Caki2 (cell line): ENCODE data around the gene CCL27. TPM values are rescaled to one million over a fixed set of nuclear protein-coding genes. Genes with fewer than 3 reads are reported as not detected.

Experiments
- DNase-seq: peaks from one replicate; pipeline ENCODE4 v3.0.0-alpha.2; 2015; ENCODE audit warnings: low read depth
- in situ Hi-C: cut with HindIII; loops from 2 replicates; pipeline ENCODE4 v1.10.0; 2016; ENCODE audit warnings: low sequenced_read_pairs, low pct_unique_long_range_greater_than_20kb, mixed read lengths
- total RNA-seq: library from RNA; depleted of rRNA; stranded (reverse); fragments of >200 nt; shearing (Covaris generic); gene quantifications from 2 replicates; pipeline ENCODE4 v1.2.3, GENCODE V29; 2014; ENCODE audit warnings: low replicate concordance

Gene CCL27
- total RNA-seq, 1 experiment from 2014 or later, result not detected

GRCh38 chr9:34634551-34635248, 27.8 kb downstream of the CCL27 start:
- no peak for DNase-seq
- in situ Hi-C loops, result no loop called here

- in situ Hi-C loops, result no loop called here
- DNase-seq, result peak; percentile 38
Observed at GRCh38 chr9:34633851-34634550, 28.5 kb downstream of the CCL27 start.

- in situ Hi-C loops, result no loop called here
- no peak for DNase-seq
Observed at GRCh38 chr9:34633166-34633565, 29.3 kb downstream of the CCL27 start.

DNA sequence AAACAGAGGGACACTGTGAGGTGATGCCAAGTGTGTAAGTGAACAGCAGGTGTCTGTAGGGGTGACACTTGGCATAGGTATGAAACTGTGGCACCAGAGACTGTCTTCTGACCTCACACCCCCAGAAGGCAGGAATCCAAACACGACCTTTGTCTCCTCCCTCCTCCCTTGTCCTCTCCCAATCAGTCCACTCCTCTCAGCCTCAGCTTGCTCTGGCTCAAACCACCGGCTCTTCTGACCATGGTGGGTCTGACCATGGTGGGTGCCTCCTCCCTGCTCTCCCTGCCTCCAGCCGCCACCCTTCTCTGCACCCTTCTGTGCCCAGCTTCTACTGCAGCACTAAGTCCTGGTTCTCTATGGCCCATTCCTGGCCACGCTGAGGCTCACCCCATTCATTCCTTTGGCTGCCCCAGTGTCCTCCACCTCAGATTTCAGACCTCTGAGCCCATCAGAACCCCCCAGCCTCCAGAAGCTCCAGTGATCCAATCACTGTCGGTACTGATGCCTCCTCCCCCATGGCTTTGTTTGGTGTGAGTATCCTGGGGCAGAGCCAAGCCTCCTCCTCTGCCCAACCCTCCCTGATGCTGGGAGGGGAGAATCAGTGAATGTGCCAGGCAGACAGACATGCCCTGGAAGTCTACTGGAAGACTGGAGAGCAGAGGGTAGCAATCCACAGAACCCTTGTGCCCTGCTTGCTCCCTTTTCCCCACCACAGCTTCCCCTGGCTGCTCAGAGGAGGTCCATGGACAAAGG, 31.9 kb downstream of the CCL27 start:
- no peak for DNase-seq
- in situ Hi-C loops, result no loop called here

DNA sequence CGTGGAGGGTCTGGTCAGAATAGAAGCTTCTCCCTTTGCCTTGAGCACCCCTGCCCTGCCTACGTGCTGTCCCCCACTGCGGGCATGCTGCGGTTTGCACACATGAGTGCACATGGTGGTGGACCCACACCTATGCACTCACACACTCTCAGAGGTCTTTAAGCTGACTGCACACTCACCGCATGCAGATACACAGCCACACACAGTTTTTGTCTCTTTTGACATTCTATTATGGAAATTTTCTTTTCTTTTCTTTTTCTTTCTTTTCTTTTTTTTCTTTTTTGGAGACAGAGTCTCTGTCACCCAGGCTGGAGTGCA, 33.0 kb downstream of the CCL27 start:
- DNase-seq, result no peak
- in situ Hi-C loops, result no loop called here

- DNase-seq, result no peak
- in situ Hi-C loops, result no loop called here
Observed at GRCh38 chr9:34628656-34629490, 33.6 kb downstream of the CCL27 start, which contains the start of gene ARID3C. TSS of gene ARID3C (minus strand) at chr9:34629066. CDS start at chr9:34628014, 1,052 bp downstream.

GRCh38 chr9:34627716-34628655, 34.5 kb downstream of the CCL27 start:
- no peak for DNase-seq

DNA sequence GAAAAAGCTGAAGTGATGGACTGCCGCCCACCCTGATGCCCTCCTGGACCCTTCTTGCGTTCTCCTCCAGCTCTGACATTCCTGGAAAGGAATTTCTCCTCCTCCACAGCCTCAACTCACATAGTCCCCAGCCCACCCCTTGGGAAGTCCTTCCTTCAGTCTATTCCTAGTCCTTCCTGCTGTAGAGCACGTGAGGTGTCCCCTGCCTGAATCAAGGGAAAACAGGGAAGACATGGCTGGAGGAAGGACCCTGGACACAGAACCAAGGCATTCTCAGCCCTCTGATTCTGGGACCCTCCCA, 37.3 kb downstream of the CCL27 start:
- in situ Hi-C loops, result no loop called here

More at GRCh38 chr9:34627716-34628655, 34.5 kb downstream of the CCL27 start:
- in situ Hi-C loops, result no loop called here

GRCh38 chr9:34624475-34625185, 37.8 kb downstream of the CCL27 start:
- in situ Hi-C loops, result no loop called here

More for the DNA sequence above, 37.3 kb downstream of the CCL27 start:
- no peak for DNase-seq

GRCh38 chr9:34623374-34624235, 38.9 kb downstream of the CCL27 start:
- no peak for DNase-seq
- in situ Hi-C loops, result no loop called here

More at GRCh38 chr9:34624475-34625185, 37.8 kb downstream of the CCL27 start:
- DNase-seq, result no peak

GRCh38 chr9:34620061-34620994, 42.1 kb downstream of the CCL27 start, which contains the start of gene DCTN3:
TSS of gene DCTN3 (minus strand) at chr9:34620495. CDS start at chr9:34620464, 31 bp downstream.
- in situ Hi-C loops, result no loop called here
- peak; percentile 68 for DNase-seq

DNA sequence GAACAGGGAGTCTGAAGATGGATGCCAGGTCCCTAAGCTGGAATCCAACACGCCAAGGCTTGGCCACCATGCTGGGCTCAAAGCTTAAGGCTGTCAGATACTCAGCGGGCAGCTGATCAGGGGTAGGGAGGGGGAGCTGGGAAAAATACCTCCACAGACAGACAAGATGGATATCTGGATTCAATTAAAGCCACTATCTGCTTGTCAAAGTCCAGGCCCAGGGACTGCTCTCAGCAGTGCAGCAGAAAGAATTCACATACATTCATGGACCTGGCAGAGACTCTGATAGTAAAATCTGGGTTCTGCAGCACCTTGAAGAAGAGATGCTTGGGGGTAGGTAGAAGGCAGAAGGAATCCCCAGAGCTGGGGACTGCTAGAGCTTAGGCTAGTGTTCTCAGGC, 47.3 kb downstream of the CCL27 start:
- no peak for DNase-seq
- in situ Hi-C loops, result no loop called here

DNA sequence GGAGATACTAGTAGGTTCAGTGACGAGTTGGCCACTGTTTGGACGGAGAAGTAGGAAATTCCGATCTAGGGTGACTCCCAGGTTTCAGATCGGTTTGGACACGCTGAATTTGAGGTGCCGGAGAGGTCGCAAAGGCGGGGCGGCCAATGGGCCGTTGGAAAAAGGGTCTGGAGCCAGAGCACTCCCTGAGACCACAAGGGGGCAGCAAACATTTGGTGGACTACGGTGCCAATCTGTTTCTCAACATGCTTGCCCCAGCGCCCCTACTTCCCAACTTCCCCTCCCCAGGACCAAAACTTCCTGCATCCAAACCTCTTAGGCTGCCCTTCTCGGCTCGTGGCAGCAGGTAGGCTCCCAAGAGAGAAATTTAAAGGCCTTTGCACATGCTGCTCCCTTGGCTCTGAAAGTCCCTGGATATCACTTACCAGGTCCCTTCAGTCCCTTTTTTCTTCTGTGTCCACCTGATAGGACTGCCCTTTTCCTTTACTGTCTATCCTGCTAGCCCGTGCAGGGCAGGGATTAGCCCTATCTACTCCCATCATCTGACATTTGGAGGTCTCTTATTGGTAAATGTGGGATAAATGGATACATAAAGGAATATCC, 49.6 kb downstream of the CCL27 start:
- in situ Hi-C loops, result no loop called here
- DNase-seq, result peak; percentile 56
